Mucosa of descending colon (tissue), 3 donors: ENCODE data around the gene CFAP251. TPM values are rescaled to one million over a fixed set of nuclear protein-coding genes. Genes with fewer than 3 reads are reported as not detected.

Experiments used
- ATAC-seq: fragments of 200-7000 bp; cut with Tn5 transposase; one replicate; pipeline ENCODE4 v1.9.1; 2020; ENCODE audit warnings: mild to moderate bottlenecking, moderate library complexity
- DNase-seq, 3 donors: peaks; one replicate each; pipeline ENCODE4 v3.0.0-alpha.2; 2020
- H3K36me3 ChIP-seq: fragments of 200-600 bp; one replicate; pipeline ENCODE4 v1.8.0; 2021; ENCODE audit warnings: low read depth, mild to moderate bottlenecking
- H3K4me1 ChIP-seq: fragments of 200-600 bp; one replicate; pipeline ENCODE4 v1.8.0; 2021; ENCODE audit warnings: low read depth, mild to moderate bottlenecking
- H3K4me3 ChIP-seq: fragments of 200-600 bp; one replicate; pipeline ENCODE4 v1.8.0; 2021; ENCODE audit warnings: mild to moderate bottlenecking
- H3K9me3 ChIP-seq: fragments of 200-600 bp; one replicate; pipeline ENCODE4 v1.8.0; 2021; ENCODE audit warnings: mild to moderate bottlenecking
- intact Hi-C, 2 donors: fragments of 100-400 bp; cut with DNase I in 1 of 2; cut with micrococcal nuclease in 1 of 2; formaldehyde crosslinking; loops; one replicate each; pipeline versions ENCODE4 v1.11.0 to v1.11.1; 2022; cut with DNase I, micrococcal nuclease
- total RNA-seq, 3 donors: library from RNA; stranded (reverse); fragmentation: NEBNext Ultra II Directional in 2 of 3; extraction: Animal tissue kit (Norgen Biotek cat#: 25700) in 2 of 3; gene quantifications; one replicate each; pipeline versions ENCODE4 v1.2.1 to v1.2.4, GENCODE V29; 2021 to 2023
- TF ChIP-seq, protein P1 (sequence below): fragments of 200-600 bp; IDR thresholded peaks from one replicate; pipeline ENCODE4 v1.8.0; 2022; ENCODE audit warnings: antibody characterized with exemption, mild to moderate bottlenecking
- donor health status: DM: no; HTN: no; CAD: no; lungs with moderate emphysema.
- donor health status: DM: no; HTN: no; CAD: no.
- donor health status: DM: no; HTN: yes; CAD: no.

The CFAP251 gene
- total RNA-seq, 3 donors from 2014 or later: 0.14 to 0.92 (median 0.55) TPM

DNA sequence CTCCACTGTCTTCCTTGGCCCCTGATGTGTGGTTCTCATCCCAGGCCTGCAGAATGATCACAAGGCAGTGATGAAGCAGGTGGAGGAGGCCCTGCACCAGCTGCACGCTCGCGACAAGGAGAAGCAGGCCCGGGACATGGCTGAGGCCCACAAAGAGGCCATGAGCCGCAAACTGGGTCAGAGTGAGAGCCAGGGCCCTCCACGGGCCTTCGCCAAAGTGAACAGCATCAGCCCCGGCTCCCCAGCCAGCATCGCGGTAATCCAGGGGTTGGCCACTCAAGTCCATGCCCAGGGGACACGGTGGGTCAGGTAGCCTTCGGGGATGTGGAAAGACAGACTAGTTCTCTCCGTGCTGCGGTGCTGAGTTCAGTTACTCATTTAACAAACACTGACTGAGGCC is 18.8 kb upstream of the CFAP251 start:
- Histone ChIP-seq H3K4me1 (no peaks in the 10 kb centered on the region), H3K36me3 (no peaks in the 10 kb centered on the region), H3K4me3 (no peak overlapping the region), H3K9me3 (no peaks in the 10 kb centered on the region)
- DNase-seq (no peak), ATAC-seq (no peak)
- TF ChIP-seq, protein P1, sequence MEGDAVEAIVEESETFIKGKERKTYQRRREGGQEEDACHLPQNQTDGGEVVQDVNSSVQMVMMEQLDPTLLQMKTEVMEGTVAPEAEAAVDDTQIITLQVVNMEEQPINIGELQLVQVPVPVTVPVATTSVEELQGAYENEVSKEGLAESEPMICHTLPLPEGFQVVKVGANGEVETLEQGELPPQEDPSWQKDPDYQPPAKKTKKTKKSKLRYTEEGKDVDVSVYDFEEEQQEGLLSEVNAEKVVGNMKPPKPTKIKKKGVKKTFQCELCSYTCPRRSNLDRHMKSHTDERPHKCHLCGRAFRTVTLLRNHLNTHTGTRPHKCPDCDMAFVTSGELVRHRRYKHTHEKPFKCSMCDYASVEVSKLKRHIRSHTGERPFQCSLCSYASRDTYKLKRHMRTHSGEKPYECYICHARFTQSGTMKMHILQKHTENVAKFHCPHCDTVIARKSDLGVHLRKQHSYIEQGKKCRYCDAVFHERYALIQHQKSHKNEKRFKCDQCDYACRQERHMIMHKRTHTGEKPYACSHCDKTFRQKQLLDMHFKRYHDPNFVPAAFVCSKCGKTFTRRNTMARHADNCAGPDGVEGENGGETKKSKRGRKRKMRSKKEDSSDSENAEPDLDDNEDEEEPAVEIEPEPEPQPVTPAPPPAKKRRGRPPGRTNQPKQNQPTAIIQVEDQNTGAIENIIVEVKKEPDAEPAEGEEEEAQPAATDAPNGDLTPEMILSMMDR: no peak
- intact Hi-C loops: no loop called here

DNA sequence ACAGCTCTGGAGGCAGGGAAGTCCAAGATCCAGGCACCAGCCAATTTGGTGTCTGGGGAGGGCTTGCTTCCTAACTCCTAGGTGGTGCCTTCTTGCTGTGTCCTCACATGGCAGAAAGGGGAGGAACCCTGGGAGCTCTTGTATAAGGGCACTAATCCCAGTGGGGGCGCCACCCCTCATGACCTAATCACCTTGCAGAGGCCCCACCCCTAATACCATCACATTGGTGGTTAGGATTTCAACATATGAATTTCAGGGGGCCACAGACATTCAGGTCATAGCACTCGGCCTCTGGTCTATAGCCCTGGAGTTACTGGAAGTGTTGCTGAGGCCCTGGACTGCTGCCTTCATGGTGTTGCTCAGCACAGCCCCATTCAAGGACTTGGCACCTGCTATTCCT is 15.2 kb upstream of the CFAP251 start:
- TF ChIP-seq, protein P1: no peak
- Histone ChIP-seq H3K9me3 (no peaks in the 10 kb centered on the region), H3K4me1 (no peaks in the 10 kb centered on the region), H3K4me3 (no peak overlapping the region), H3K36me3 (no peaks in the 10 kb centered on the region)
- DNase-seq (no peak), ATAC-seq (no peak)
- intact Hi-C loops: no loop called here

DNA sequence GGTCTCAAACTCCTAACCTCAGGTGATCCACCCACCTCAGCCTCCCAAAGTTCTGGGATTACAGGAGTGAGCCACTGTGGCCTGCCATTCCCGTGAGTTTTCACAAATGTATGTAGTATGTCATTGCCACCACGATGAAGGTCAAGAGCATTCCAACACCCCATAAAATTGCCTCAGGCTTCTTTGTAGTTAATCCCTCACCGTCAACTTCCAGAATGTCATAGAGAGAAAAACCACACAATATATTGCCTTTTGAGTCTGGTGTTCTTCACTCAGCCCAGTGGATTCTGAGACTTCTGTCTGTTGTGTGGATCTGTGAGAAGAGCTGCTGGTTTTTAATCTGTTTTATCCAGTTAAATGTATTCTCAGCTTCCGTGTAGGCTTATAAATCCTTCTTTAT is 12.6 kb upstream of the CFAP251 start:
- no peak for ATAC-seq
- Histone ChIP-seq H3K4me1 (no peaks in the 10 kb centered on the region), H3K9me3 (no peaks in the 10 kb centered on the region), H3K36me3 (no peaks in the 10 kb centered on the region), H3K4me3 (no peak overlapping the region)
- DNase-seq: no peak
- intact Hi-C loops: no loop called here
- TF ChIP-seq, protein P1: no peak

DNA sequence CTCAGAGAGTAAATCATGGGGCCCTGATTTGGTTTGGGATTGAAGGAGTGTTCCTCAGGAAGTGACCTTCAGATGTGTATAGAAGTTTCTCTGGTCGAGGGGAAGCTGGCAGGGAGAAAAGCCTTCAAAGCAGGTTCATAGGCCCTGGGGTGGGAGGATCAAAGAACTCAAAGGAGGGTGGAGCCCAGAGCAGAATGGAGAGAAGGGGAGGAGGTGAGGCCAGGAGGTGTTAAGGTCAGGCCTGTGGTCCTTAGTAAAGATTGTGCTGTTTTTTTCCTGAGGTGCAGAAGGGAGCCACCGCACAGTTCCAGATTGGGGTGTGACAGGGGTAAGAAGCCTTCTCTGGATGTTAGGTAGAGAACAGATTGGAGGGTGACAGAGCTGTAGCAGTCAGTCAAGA is 9.7 kb upstream of the CFAP251 start:
- H3K36me3 ChIP-seq: no peaks in the 10 kb centered on the region
- DNase-seq (no peak), ATAC-seq (no peak)
- no peaks in the 10 kb centered on the region for H3K9me3 ChIP-seq
- TF ChIP-seq, protein P1: no peak
- intact Hi-C loops: no loop called here
- no peak overlapping the region for H3K4me3 ChIP-seq
- no peaks in the 10 kb centered on the region for H3K4me1 ChIP-seq

DNA sequence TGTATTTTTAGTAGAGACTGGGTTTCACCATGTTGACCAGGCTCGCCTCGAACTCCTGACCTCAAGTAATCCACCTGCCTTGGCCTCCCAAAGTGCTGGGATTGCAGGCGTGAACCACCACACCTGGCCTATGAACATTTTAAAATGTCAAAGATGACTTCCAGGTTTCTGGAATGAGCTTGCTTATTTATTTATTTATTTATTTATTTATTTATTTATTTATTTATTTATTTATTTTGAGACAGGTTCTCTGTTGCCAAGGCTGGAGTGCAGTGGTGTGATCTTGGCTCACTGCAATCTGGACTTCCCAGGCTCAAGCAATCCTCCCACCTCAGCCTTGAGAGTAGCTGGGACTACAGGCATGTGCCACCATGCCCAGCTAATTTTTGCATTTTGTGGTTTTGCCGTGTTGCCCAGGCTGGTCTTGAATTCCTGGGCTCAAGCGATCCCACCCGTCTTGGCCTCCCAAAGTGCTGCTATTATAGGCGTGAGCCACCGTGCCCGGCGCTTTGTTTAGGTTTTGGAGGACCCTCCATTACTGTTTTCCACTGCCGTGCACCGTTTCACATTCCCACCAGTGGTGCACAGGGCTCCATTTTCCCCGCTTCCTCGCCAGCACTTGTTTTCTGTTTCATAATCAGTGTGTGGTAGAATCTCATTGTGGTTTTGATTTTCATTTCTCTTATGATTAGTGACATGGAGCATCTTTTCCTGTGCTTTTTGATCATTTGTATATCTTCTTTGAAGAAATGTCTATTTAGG is 6.4 kb upstream of the CFAP251 start:
- ATAC-seq (no peak), DNase-seq (no peak)
- Histone ChIP-seq H3K4me3 (no peak overlapping the region), H3K4me1 (no peaks in the 10 kb centered on the region), H3K36me3 (no peaks in the 10 kb centered on the region), H3K9me3 (no peaks in the 10 kb centered on the region)
- intact Hi-C loops: no loop called here
- TF ChIP-seq, protein P1: no peak
